Measurements from ENCODE around the gene AKNA. TPM values are rescaled to one million over a fixed set of nuclear protein-coding genes. Genes with fewer than 3 reads are reported as not detected.
A peak's percentile ranks its signal among the peaks of the same experiment; 100 is the strongest.

The AKNA gene
- total RNA-seq, 1 donor from 2014 or later = 68.1 TPM

DNA sequence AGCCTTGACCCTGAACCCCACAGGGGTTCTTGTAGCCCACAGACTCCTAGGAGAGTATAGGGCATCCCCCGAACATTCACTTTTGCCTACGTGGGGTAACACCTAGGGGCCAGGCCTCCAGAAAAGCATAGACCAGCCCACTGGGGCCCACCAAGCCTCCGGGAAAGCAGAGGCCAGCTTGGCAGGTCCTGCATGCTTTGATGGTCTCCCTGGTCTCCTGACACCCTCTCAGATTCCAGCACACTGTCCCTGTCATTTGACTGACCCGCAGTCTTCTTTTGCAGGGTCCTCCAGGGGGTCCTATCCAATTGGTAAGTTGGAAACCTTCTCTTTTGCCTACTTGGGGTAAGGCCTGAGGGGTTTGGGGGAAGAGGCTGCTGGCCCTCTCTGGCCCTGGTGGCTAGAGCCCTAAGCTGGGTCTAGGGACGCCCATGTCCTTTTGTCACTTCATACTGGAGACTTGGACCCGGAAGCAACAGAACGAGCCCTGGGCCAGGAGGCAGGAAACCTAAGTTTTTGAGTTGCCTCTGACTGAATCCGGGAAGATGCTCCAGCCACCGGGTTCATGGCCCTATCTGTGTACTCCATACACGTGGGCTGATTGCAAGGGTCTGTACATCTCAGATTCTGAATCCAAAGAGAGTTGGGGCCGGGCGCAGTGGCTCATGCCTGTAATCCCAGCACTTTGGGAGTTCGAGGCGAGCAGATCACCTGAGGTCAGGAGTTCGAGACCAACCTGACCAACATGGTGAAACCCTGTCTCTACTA is 85.8 kb downstream of the AKNA start:
- DNase-seq (ENCODE audit: low spot score) = peak; percentile 29

GRCh38 chr9:114300846-114301797 is 86.7 kb downstream of the AKNA start:
- DNase-seq (ENCODE audit: low spot score) = peak; percentile 32

GRCh38 chr9:114300153-114300845 is 87.5 kb downstream of the AKNA start:
- no peak for DNase-seq (ENCODE audit: low spot score)

DNA sequence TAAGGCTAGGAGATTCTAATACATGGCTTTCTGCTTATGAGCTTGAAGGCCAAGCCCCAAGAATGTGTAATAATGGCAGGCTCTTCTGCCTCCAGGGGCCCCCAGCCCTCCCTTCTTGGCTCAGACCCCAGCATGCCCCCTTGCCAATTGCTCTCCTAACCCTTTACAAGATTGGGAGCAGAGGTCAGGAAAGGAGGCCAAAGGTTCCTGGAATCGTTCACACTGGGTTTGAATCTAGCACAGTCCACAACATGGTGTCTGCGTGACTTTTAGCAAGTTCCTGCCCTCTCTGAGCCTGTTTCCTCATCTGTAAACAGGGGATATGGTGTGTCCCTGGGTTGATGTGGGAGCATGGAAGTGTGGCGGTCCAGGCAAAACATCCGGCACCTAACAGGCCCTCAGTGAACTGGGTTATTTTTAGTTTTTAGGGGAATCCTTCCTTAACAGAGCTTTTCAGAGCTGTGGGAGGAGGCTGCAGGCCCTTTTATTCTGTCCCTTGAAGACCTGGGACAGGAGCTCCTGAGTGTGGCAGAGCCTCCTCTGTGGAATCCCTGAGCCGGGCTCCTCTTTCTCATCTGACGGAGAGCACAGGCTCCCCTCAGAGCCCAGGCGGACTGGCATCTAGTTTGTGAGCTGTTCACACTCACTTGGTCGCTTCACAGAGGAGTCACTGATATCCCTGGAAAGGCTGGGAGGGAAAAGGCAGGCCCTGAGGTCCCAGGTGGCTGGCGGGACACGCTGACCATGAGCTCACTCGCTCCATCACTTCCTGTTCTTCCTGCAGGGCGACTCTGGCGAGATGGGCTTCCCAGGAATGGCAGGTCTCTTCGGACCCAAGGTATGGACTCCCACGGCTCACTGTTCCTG is 88.3 kb downstream of the AKNA start:
- DNase-seq (ENCODE audit: low spot score) = peak; percentile 35

- no peak for DNase-seq (ENCODE audit: low spot score)
Measured at GRCh38 chr9:114296338-114296737, 91.4 kb downstream of the AKNA start.

DNA sequence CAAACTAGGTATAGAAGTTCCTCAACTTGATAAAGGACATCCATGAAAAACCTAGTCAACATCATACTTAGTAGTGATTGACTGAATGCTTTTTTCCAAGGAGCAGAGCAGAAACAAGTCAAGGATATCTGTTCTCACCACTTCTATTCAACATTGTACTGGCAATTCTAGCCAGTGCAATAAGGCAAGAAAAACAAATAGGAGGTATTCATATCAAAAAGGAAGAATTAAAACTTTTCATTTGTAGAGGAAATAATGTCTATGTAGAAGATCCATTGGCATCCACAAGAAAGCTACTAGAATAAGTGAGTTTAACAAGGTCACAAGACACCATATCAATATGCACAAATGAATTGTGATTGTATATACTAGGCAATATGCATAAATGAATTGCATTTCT is 93.1 kb downstream of the AKNA start:
- no peak for DNase-seq (ENCODE audit: low spot score)

DNA sequence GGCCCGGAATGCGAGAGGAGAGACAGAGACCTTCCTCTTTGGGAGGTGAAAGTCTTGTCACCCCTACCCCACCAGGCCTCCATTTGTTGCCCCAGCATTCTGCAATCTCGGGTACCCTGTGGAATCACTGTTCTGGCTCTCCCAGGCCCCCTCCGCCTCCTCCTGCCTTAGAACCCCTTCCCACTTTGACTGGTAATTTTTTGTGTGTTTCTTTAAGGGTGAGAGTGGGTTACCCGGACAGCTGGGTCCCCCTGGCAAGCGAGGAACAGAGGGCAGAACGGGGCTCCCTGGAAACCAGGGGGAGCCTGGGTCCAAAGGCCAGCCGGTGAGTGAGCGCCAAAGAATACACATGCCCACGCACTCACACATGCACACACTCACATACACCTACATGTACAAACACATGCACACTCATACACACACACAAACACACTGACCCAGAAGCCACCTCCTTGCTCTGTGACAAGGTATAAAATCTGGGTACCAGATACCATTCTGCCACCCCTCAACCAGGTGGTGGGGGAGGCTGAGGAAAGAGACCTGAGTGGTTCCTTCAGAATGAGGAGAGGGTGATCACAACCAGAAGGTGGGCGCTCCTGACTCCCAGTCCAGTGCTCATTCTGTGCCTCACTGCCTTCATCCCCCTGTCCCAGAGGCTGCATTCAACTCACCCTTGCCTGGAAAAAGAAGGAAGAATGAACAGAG is 95.7 kb downstream of the AKNA start:
- DNase-seq (ENCODE audit: low spot score) = peak; percentile 30

DNA sequence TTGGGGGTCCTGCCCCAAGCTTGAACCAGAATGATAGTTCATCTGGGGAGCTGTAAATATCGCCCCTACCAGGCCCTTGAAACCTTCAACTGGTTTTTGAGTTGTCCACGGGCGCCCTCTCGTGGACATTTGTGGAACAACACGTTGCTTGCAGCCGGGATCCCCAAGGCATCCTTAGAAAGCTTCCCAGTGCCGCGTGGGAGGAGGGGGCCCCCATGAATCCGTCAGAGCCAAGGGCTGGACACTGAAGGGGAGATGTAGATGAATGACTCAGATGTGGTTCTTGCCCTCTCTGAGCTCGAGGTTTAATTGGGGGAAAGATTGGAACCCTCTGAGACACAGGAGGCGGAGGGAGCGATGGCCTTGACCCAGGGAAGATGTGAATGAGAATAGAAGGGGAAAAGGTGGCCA is 96.7 kb downstream of the AKNA start:
- DNase-seq (ENCODE audit: low spot score) = peak; percentile 80

DNA sequence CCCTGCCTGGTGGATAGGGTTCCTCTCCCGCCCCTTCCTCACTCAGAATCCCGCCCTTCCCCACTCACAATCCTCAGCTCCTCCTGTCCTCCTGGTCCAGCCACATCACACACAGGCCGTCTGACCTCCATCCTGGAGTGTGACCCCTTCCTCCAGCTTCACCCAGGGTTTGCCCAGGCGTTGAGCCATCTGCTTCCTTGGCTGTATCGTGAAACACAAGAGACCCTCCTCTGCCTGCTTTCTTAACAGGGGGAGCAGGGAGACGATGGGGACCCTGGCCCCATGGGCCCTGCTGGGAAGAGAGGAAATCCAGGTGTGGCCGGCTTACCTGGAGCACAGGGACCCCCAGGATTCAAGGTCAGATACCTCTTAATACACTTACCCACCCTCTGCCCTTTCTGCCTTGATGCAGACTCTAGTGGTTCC is 97.2 kb downstream of the AKNA start:
- no peak for DNase-seq (ENCODE audit: low spot score)

DNA sequence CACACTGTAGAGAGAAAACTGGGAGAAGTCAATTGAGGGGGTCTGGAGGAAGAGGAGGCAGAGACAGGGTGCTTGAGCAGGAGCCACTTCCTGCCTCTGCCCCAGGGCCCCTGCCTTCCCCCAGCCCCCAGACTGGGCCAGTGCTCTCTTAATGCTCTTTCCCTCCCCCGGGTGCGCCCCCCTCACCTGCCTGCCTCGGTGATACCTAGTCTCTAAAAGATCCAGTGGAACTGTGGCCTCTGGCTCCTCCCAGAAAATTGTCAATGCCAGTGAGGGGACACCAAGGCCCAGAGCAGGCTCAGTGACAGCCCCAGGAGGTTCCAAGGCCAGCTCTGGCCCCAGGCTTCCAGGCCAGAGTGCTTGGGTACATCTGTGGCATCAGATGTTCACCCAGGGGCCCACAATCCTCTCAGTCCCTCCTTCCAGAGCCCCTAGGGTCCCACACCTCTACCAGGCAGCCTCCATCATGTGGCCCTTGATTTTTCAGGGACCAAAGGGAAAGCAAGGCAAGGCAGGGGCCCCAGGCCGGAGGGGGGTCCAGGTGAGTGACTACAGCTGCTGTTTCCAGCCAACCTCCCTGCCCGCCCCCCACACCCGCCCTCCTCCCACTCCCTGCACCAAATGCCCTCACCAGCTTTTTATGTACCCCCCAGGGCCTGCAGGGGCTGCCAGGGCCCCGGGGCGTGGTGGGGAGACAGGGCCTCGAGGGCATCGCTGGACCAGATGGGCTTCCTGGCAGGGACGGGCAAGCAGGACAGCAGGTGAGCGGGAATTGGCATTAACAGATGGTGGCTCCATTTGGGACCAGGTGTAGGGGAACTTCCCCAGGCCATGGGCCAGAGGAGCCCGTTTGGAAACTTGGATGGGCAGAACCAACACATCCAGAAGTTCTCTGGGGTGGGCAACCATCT is 98.0 kb downstream of the AKNA start:
- no peak for DNase-seq (ENCODE audit: low spot score)

- no peak for DNase-seq (ENCODE audit: low spot score)
Measured at GRCh38 chr9:114289106-114289505, 98.7 kb downstream of the AKNA start.

DNA sequence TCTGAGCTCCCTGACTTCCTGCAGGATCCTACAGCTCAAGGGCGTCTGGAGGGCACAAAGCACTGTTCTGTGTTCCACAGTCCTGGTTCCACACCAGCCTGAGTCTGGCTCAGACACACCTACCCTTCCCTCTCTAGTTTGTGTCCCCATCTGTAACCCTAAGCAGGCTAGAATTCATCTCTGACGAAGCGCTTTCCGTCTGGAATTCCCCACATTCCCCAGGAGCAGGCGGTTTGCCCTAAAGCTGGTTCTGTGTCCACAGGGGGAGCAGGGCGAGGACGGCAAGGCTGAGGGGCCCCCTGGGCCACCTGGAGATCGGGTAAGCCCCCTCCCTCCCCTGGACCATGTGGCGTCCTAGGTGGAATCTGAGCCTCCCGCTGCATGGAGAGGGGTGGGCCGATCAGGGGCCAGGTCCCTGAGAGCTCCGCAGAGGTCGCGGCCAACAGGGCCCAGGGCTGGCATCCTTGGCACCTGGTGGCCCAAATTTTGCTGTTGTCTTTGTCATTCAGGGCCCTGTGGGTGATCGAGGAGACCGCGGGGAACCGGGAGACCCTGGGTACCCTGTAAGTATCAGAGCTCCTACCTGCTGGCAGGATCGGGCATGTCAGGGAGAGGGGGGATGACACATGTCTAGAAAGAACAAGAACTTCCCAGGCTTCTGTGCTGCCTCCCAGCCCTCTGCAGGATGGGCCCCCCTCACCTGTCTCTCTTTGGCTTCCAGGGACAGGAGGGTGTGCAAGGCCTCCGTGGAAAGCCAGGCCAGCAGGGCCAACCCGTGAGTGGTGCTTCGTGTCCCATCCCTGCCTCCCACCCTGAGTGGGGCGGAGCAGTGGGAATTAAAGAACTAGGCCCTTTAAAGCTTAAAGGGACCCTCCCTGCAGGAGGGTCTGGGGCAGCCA is 99.3 kb downstream of the AKNA start:
- DNase-seq (ENCODE audit: low spot score) = no peak

- no peak for DNase-seq (ENCODE audit: low spot score)
Measured at GRCh38 chr9:114287763-114288192, 100.0 kb downstream of the AKNA start.

DNA sequence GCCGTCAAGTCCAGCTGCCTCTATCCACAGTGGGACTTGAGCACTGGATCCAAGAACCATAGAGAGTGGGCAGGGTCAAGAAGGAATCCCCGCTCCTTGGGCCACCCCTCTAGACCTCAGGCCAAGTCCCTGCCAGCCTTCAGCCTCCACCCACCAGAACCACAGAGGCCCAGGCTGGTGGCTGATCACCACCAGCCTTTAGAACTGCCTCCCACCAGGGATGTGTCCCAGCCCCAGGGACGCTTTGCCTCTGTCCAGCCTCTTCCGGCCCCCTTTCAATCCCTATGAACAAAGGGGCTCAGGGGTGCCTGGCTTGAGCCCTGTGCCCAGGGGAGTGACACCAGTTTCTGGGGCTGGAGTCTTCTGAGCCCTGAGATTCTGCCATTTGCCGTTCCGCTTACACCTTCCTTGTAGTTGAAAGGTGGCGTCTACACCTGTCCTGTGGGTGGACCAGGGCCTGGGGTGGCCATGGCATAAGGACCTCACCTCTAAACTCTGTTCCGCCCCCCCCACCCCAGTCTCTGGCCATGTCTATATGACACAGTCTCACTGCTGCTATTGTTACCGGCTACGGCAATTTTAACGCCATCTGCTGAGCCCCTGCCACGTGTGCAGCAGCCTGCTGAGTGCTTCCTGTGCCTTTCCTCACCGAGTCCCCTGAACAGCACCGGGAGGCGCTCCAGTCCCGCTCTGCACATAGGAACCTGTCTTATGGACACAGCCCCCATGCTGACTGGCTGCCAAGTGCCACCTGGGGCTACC is 100.6 kb downstream of the AKNA start:
- DNase-seq (ENCODE audit: low spot score) = no peak

DNA sequence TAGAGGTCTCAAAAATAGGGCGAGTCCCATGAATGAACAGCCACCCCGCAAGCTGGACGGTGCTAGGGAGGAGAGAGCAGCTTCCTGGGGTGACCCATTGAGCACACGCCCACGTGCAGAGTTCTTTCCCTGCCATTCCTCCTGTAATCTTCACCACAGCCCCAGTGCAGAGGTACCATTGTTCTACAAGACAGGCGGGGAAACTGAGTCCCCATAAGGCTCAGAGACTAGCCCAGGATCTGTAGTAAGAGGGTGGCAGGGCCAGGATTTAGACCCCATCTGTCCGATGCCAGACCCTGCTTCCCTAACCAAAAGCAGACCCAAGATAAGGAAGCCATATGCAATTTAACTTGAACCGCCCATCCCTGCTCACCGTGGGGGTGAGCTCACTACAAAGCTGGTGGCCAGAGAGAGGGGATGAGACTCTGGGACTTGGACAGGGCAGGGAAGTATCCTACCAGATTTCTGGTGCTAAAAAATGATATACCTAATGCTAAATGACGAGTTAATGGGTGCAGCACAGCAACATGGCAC is 101.6 kb downstream of the AKNA start:
- no peak for DNase-seq (ENCODE audit: low spot score)

GRCh38 chr9:114285166-114285867 is 102.5 kb downstream of the AKNA start:
- DNase-seq (ENCODE audit: low spot score) = no peak
